ENCODE data around the gene LYPD3.

Gene LYPD3

GRCh38 chr19:43485951-43486350 is 20.5 kb upstream of the LYPD3 start:
- no peak for DNase-seq (ENCODE audit: low read depth in 2 of 2)

- DNase-seq (ENCODE audit: low read depth in 2 of 2), result no peak
These were observed 17.9 kb upstream of the LYPD3 start for GRCh38 chr19:43483281-43483680.

- no peak for DNase-seq (ENCODE audit: low read depth in 2 of 2)
These were observed 16.8 kb upstream of the LYPD3 start for GRCh38 chr19:43482193-43482592.

- no peak for DNase-seq (ENCODE audit: low read depth in 2 of 2)
These were observed 16.3 kb upstream of the LYPD3 start for GRCh38 chr19:43481701-43482100.

- no peak for DNase-seq (ENCODE audit: low read depth in 2 of 2)
These were observed 15.2 kb upstream of the LYPD3 start for GRCh38 chr19:43480574-43480973.

- DNase-seq (ENCODE audit: low read depth in 2 of 2), result no peak
These were observed 14.7 kb upstream of the LYPD3 start for GRCh38 chr19:43479961-43480561.

- DNase-seq (ENCODE audit: low read depth in 2 of 2), result no peak
These were observed 13.8 kb upstream of the LYPD3 start for GRCh38 chr19:43479226-43479625.

- DNase-seq (ENCODE audit: low read depth in 2 of 2), result no peak
These were observed 12.9 kb upstream of the LYPD3 start for GRCh38 chr19:43478323-43478722.

GRCh38 chr19:43476606-43477005 is 11.2 kb upstream of the LYPD3 start:
- DNase-seq (ENCODE audit: low read depth in 2 of 2), result no peak

GRCh38 chr19:43474986-43475705 is 9.7 kb upstream of the LYPD3 start:
- DNase-seq (ENCODE audit: low read depth in 2 of 2), result peak; percentile 90 to 98

GRCh38 chr19:43474487-43474886 is 9.1 kb upstream of the LYPD3 start:
- no peak for DNase-seq (ENCODE audit: low read depth in 2 of 2)

GRCh38 chr19:43471091-43471490 is 5.7 kb upstream of the LYPD3 start:
- DNase-seq (ENCODE audit: low read depth in 2 of 2), result no peak

- DNase-seq (ENCODE audit: low read depth in 2 of 2), result peak; percentile 39 to 45
These were observed 4.9 kb upstream of the LYPD3 start for GRCh38 chr19:43470288-43470687.

GRCh38 chr19:43469160-43469480 is 3.7 kb upstream of the LYPD3 start:
- no peak for DNase-seq (ENCODE audit: low read depth in 2 of 2)

- no peak for DNase-seq (ENCODE audit: low read depth in 2 of 2)
These were observed 3.1 kb upstream of the LYPD3 start for GRCh38 chr19:43468354-43469159.

- no peak for DNase-seq (ENCODE audit: low read depth in 2 of 2)
These were observed 2.3 kb upstream of the LYPD3 start for GRCh38 chr19:43467730-43468129.

- no peak for DNase-seq (ENCODE audit: low read depth in 2 of 2)
These were observed 1.9 kb upstream of the LYPD3 start for GRCh38 chr19:43467276-43467675.

GRCh38 chr19:43466793-43467192 is 1.4 kb upstream of the LYPD3 start:
- no peak for DNase-seq (ENCODE audit: low read depth in 2 of 2)

- DNase-seq (ENCODE audit: low read depth in 2 of 2), result peak; percentile 59 to 68
These were observed 1.2 kb downstream of the LYPD3 start for GRCh38 chr19:43464134-43464775.

- DNase-seq (ENCODE audit: low read depth in 2 of 2), result peak; percentile 99 to 100
These were observed 1.9 kb downstream of the LYPD3 start for GRCh38 chr19:43463381-43464133.

GRCh38 chr19:43462785-43463380 is 2.5 kb downstream of the LYPD3 start:
- no peak for DNase-seq (ENCODE audit: low read depth in 2 of 2)

All from stimulated activated CD4-positive, alpha-beta T cell treated with anti-CD3 and anti-CD28 coated beads, Interleukin-4, amount 100 ng/mL, for 48 hours (primary cell).